ENCODE data around the gene KLHL22. TPM values are rescaled to one million over a fixed set of nuclear protein-coding genes. Genes with fewer than 3 reads are reported as not detected.

The KLHL22 gene
- total and polyA plus RNA-seq, 2 of the 13 experiments (the other 11 are each of a cell fraction or from before 2014, with no cell fraction given) = 10.9 to 14.8 TPM

GRCh38 chr22:20393705-20394476, 101.7 kb downstream of the KLHL22 start, which contains the start of gene ZNF74 (continued):
- no peak for TF ChIP-seq MYC (CRISPR knock-in tag; IDR thresholded peaks at IDR 0.05; ENCODE audit: borderline replicate concordance)
- no peak for TF ChIP-seq HMGA1 (CRISPR knock-in tag; conservative IDR thresholded peaks at IDR 0.05)
- peak; percentile 83; the same call in 1 of the 2 replicates for TF ChIP-seq NRL (CRISPR knock-in tag; IDR thresholded peaks at IDR 0.05; ENCODE audit: borderline replicate concordance)
- TF ChIP-seq DRAP1 (CRISPR knock-in tag; IDR thresholded peaks at IDR 0.05) = peak; percentile 46; the same call in 1 of the 2 replicates
- TF ChIP-seq HCFC1 (IDR thresholded peaks at IDR 0.05; ENCODE audit: low read depth, low read length) = peak; percentile 61; the same call in 1 of the 2 replicates
- no peak for TF ChIP-seq ZFP36 (IDR thresholded peaks at IDR 0.05; ENCODE audit: borderline replicate concordance, low read depth, low read length, partially characterized antibody)
- TF ChIP-seq MXD1 (CRISPR knock-in tag; IDR thresholded peaks at IDR 0.05) = peak; percentile 59
- no peak for TF ChIP-seq JUNB (CRISPR knock-in tag; IDR thresholded peaks at IDR 0.05; ENCODE audit: borderline replicate concordance)
- no peak for TF ChIP-seq NFKBIZ (CRISPR knock-in tag; IDR thresholded peaks at IDR 0.05)
- no peak for TF ChIP-seq ZNF678 (CRISPR knock-in tag; IDR thresholded peaks at IDR 0.05)
- TF ChIP-seq MATR3 (CRISPR knock-in tag; IDR thresholded peaks at IDR 0.05) = no peak
- TF ChIP-seq ARID2 (CRISPR knock-in tag; IDR thresholded peaks at IDR 0.05; ENCODE audit: borderline replicate concordance) = 0 out of 2 replicates have a peak, but pooled peaks have one; percentile 33
- no peak for TF ChIP-seq ZBTB8A (CRISPR knock-in tag; IDR thresholded peaks at IDR 0.05; ENCODE audit: borderline replicate concordance, low read depth)
- no peak for TF ChIP-seq PCBP1 (IDR thresholded peaks at IDR 0.05; ENCODE audit: borderline replicate concordance, low read depth, low read length)
- TF ChIP-seq ZNF333 (CRISPR knock-in tag; IDR thresholded peaks at IDR 0.05; ENCODE audit: borderline replicate concordance) = no peak
- no peak for TF ChIP-seq SMAD9 (CRISPR knock-in tag; IDR thresholded peaks at IDR 0.05)
- TF ChIP-seq CREBL2 (CRISPR knock-in tag; IDR thresholded peaks at IDR 0.05; ENCODE audit: borderline replicate concordance) = no peak; the same call in 1 of the 2 replicates
- no peak for TF ChIP-seq ASH2L (IDR thresholded peaks at IDR 0.05; ENCODE audit: insufficient read length, low read depth, low read length)
- TF ChIP-seq HIVEP1 (CRISPR knock-in tag; IDR thresholded peaks at IDR 0.05) = no peak
- peak; percentile 52 for TF ChIP-seq PATZ1 (CRISPR knock-in tag; IDR thresholded peaks at IDR 0.05)
- no peak for TF ChIP-seq MED8 (CRISPR knock-in tag; IDR thresholded peaks at IDR 0.05; ENCODE audit: insufficient replicate concordance)
- peak; percentile 34; the same call in 1 of the 2 replicates for TF ChIP-seq KMT2B (CRISPR knock-in tag; IDR thresholded peaks at IDR 0.05)
- no peak for TF ChIP-seq SNRNP70 (IDR thresholded peaks at IDR 0.05; ENCODE audit: low read depth, low read length)
- no peak for TF ChIP-seq ZNF253 (CRISPR knock-in tag; IDR thresholded peaks at IDR 0.05; ENCODE audit: borderline replicate concordance)
- TF ChIP-seq NR2F6 (IDR thresholded peaks at IDR 0.05) = no peak
- no peak for TF ChIP-seq NR2F6 (CRISPR knock-in tag; IDR thresholded peaks at IDR 0.05)
- no peak for TF ChIP-seq SOX5 (CRISPR knock-in tag; IDR thresholded peaks at IDR 0.05; ENCODE audit: borderline replicate concordance)
- TF ChIP-seq TGIF2 (CRISPR knock-in tag; IDR thresholded peaks at IDR 0.05) = no peak

All from HepG2 (cell line).